ENCODE results near the gene NUP153. TPM values are rescaled to one million over a fixed set of nuclear protein-coding genes. Genes with fewer than 3 reads are reported as not detected.
"Not testable (repeated sequence)": the region's sequence is repeated elsewhere in the genome, so short reads cannot be mapped to it uniquely, and the experiment has no call there.

Gene NUP153
- total RNA-seq, 1 donor = 32.6 TPM

- DNase-seq (ENCODE audit: low read depth in 2 of 3, low spot score in 2 of 3) = peak in 2 of 3 donors; percentile 68 to 80
Observed at GRCh38 chr6:17714879-17715851, 8.4 kb upstream of the NUP153 start.

DNA sequence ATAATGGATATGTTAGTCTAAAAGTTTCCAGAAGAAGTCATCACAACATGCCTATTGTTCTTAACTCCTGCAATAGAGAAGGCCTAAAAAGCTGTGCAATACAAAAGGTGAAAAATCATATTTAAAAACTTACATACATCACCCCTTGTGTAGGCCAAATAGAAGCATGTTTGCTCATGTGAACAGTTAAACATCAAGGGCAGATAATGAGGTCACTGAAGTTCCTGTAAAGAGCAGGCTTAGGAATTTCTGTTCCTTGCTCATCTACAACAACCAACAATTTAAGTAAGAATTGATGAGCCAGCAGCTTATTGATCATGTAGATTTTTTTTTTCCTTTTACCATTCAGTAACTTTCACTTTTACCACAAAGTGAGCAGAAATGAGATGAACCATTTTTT, 7.5 kb upstream of the NUP153 start:
- DNase-seq (ENCODE audit: low read depth in 2 of 3, low spot score in 2 of 3) = no peak

DNA sequence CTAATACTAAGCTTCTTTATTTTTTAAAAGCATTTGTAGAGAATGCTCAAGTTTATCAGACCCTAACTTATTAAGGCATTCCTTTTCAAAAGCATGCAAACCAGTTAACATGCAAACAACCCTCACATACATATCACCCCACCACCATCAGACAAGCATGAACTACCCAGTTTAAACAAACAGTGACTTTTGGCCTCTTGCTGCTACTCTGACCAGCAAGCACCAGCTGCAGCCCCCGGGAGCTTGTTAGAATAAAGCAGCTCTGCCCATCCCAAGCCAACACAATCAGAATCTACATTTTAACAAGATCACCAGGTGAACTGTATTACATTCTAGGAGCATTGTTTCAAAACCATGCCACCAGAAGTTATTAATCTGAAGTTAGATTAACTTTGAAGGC, 5.9 kb upstream of the NUP153 start:
- DNase-seq (ENCODE audit: low read depth in 2 of 3, low spot score in 2 of 3) = no peak

GRCh38 chr6:17710331-17710730, 3.6 kb upstream of the NUP153 start:
- no peak for DNase-seq (ENCODE audit: low read depth in 2 of 3, low spot score in 2 of 3)

- DNase-seq (ENCODE audit: low read depth in 2 of 3, low spot score in 2 of 3) = no peak
Observed at GRCh38 chr6:17709476-17709875, 2.8 kb upstream of the NUP153 start.

- not testable (repeated sequence) for DNase-seq (ENCODE audit: low read depth in 2 of 3, low spot score in 2 of 3)
Observed at GRCh38 chr6:17708035-17708434, 1.3 kb upstream of the NUP153 start.

- no peak for DNase-seq (ENCODE audit: low read depth in 2 of 3, low spot score in 2 of 3)
Observed at GRCh38 chr6:17707371-17707651, 586 bp upstream of the NUP153 start.

GRCh38 chr6:17705778-17706579, 746 bp downstream of the NUP153 start:
- peak; percentile 67 to 93 (median 93) for DNase-seq (ENCODE audit: low read depth in 2 of 3, low spot score in 2 of 3)

- DNase-seq (ENCODE audit: low read depth in 2 of 3, low spot score in 2 of 3) = no peak
Observed at GRCh38 chr6:17705428-17705777, 1.3 kb downstream of the NUP153 start.

- peak in 2 of 3 donors; percentile 73 to 82 for DNase-seq (ENCODE audit: low read depth in 2 of 3, low spot score in 2 of 3)
Observed at GRCh38 chr6:17703256-17703694, 3.5 kb downstream of the NUP153 start.

- DNase-seq (ENCODE audit: low read depth in 2 of 3, low spot score in 2 of 3) = peak in 2 of 3 donors; percentile 46 to 71
Observed at GRCh38 chr6:17700421-17701416, 6.0 kb downstream of the NUP153 start.

DNA sequence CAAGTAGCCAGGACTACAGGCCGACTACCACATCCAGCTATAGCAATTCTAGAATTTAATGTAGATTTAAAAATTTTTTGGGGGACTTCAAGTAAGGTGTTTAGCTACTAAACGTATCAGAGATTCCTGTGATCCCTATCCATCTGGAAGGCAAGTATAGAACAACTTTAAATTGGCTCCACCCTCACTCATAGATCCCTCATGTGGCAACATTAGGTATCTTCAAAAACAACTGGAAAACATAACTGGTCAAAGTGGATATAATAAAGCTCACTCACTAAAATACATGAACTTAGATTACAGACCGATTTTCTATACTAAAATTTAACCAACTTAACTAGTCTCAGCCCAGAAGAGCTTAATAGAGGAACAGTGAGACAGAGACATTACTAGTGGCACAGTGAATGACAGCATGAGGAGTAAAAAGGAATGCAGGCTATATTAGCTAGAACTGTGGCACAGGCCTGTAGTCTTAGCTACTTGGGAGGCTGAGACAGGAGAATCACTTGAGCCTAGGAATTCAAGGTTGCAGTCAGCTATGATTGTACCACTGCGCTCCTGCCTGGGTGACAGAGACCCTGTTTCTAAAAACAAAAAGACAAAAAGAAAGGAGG, 14.7 kb downstream of the NUP153 start:
- no peak for DNase-seq (ENCODE audit: low read depth in 2 of 3, low spot score in 2 of 3)

GRCh38 chr6:17688481-17688880, 18.2 kb downstream of the NUP153 start:
- no peak for DNase-seq (ENCODE audit: low read depth in 2 of 3, low spot score in 2 of 3)

GRCh38 chr6:17687136-17687535, 19.6 kb downstream of the NUP153 start:
- DNase-seq (ENCODE audit: low read depth in 2 of 3, low spot score in 2 of 3) = peak in 1 of 3 donors; percentile 33

- no peak for DNase-seq (ENCODE audit: low read depth in 2 of 3, low spot score in 2 of 3)
Observed at GRCh38 chr6:17684134-17684533, 22.6 kb downstream of the NUP153 start.

- DNase-seq (ENCODE audit: low read depth in 2 of 3, low spot score in 2 of 3) = no peak
Observed at GRCh38 chr6:17683428-17683827, 23.3 kb downstream of the NUP153 start.

- no peak for DNase-seq (ENCODE audit: low read depth in 2 of 3, low spot score in 2 of 3)
Observed at GRCh38 chr6:17679726-17680125, 27.0 kb downstream of the NUP153 start.

- DNase-seq (ENCODE audit: low read depth in 2 of 3, low spot score in 2 of 3) = no peak
Observed at GRCh38 chr6:17677602-17678001, 29.1 kb downstream of the NUP153 start.

DNA sequence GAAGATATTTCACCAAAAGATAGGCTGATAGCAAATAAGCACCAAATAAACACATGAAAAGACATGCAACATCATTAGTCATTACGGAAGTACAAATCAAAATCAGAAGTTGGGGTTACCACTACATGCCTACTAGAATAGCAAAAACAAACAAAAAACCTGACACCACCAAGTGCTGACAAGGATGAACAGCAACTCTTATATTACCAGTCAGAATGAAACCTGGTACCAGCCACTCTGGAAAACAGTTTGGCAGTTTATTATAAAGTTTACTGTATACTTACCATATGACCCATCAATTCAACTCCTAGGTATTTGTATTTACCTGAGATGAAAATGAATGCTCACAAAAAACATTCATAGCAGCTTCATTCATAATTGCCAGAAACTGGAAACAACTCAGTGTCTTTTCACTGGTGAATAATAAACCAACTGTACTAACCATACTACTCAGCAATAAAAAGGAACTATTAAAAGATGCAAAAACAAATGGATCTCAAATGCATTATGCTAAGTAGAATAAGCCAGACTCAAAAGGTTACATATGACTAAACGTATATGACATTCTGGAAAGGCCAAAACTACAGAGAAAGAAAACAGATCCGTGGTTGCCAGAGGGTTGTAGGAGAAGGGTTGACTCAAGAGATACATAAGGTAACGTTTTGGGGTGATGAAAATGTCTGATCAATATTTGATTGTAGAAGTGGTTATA, 33.0 kb downstream of the NUP153 start:
- DNase-seq (ENCODE audit: low read depth in 2 of 3, low spot score in 2 of 3) = no peak

Data from hematopoietic multipotent progenitor cell (in vitro differentiated cells).